Adrenal gland (tissue), 5 donors: ENCODE results near the gene OPCML.

ENCODE experiments used
- CTCF ChIP-seq, 6 experiments: fragments of 450-650 bp in 4 of 6; fragments of 200-600 bp in 2 of 6; sonication (generic) in 1 of 6; IDR thresholded peaks; 1 replicate in 5 of 6; 2 replicates in 1 of 6; pipeline versions ENCODE4 v1.5.1 to v1.8.0; 2016 to 2021; ENCODE audit warnings: antibody characterized with exemption in 6 of 6, mild to moderate bottlenecking in 2 of 6, moderate library complexity in 1 of 6
- POLR2A ChIP-seq, 2 donors: fragments of 450-650 bp; IDR thresholded peaks; one replicate each; pipeline ENCODE4 v1.6.1; 2017; ENCODE audit warnings: antibody characterized with exemption in 2 of 2, mild to moderate bottlenecking in 2 of 2, moderate library complexity in 1 of 2
- donor health status: DM: no; HTN: no; CAD: no.

GRCh38 chr11:132886335-132886734 is 646.0 kb downstream of the OPCML start:
- TF ChIP-seq CTCF (IDR thresholded peaks at IDR 0.05), result no peak
- TF ChIP-seq POLR2A (IDR thresholded peaks at IDR 0.05), result no peak
